Neural cell (in vitro differentiated cells): Measurements from ENCODE around the gene DNM2. TPM values are rescaled to one million over a fixed set of nuclear protein-coding genes. Genes with fewer than 3 reads are reported as not detected.
A peak's percentile ranks its signal among the peaks of the same experiment; 100 is the strongest.

Source experiments
- H2AFZ ChIP-seq: fragments of 200-600, 300-800 bp; sonication (generic), shearing (Covaris generic); 2 replicates; pipeline ENCODE4 v1.6.0; 2014; ENCODE audit warnings: low read depth, mild to moderate bottlenecking, antibody characterized with exemption, low read length, moderate library complexity
- H3F3A ChIP-seq: fragments of 200-600 bp; shearing (Covaris generic); 2 replicates; pipeline ENCODE4 v1.6.1; 2016; ENCODE audit warnings: mild to moderate bottlenecking, moderate library complexity, mixed read lengths, antibody characterized with exemption, low read length; ENCODE audit not compliant: insufficient read depth, poor library complexity, severe bottlenecking
- H3K27ac ChIP-seq: fragments of 200-600, 300-800 bp; sonication (generic), shearing (Covaris generic); 2 replicates; pipeline ENCODE4 v1.5.1; 2014; ENCODE audit warnings: mild to moderate bottlenecking, low read length, moderate library complexity
- H3K27me3 ChIP-seq: fragments of 300-800, 200-600 bp; sonication (generic), shearing (Covaris generic); 2 replicates; pipeline ENCODE4 v1.6.0; 2014; ENCODE audit warnings: mild to moderate bottlenecking, low read depth, low read length, moderate library complexity; ENCODE audit not compliant: insufficient read depth
- H3K36me3 ChIP-seq: fragments of 300-800, 200-600 bp; sonication (generic), shearing (Covaris generic); 2 replicates; pipeline ENCODE4 v1.5.1; 2014; ENCODE audit warnings: mild to moderate bottlenecking, antibody characterized with exemption, low read length, moderate library complexity; ENCODE audit not compliant: insufficient read depth
- H3K4me2 ChIP-seq: fragments of 300-800, 200-600 bp; sonication (generic), shearing (Covaris generic); 2 replicates; pipeline ENCODE4 v1.6.0; 2014; ENCODE audit warnings: mild to moderate bottlenecking, low read length
- H3K4me3 ChIP-seq: fragments of 300-800, 200-600 bp; sonication (generic), shearing (Covaris generic); 2 replicates; pipeline ENCODE4 v1.5.1; 2014; ENCODE audit warnings: mild to moderate bottlenecking, low read length, moderate library complexity
- H3K79me2 ChIP-seq: fragments of 200-600 bp; shearing (Covaris generic); replicated peaks from 2 replicates; pipeline ENCODE4 v1.6.0; 2014; ENCODE audit warnings: mild to moderate bottlenecking, low read length, moderate library complexity; ENCODE audit not compliant: insufficient read depth
- H3K9ac ChIP-seq: fragments of 300-800, 200-600 bp; sonication (generic), shearing (Covaris generic); 2 replicates; pipeline ENCODE4 v1.6.1; 2016; ENCODE audit warnings: mild to moderate bottlenecking, low read length, mixed read lengths
- H3K9me2 ChIP-seq: fragments of 200-600 bp; shearing (Covaris generic); 2 replicates; pipeline ENCODE4 v1.6.1; 2016; ENCODE audit warnings: mild to moderate bottlenecking, low read length, mixed read lengths; ENCODE audit not compliant: insufficient read depth
- H3K9me3 ChIP-seq: fragments of 200-600, 300-800 bp; sonication (generic), shearing (Covaris generic); 2 replicates; pipeline ENCODE4 v1.6.1; 2016; ENCODE audit warnings: mild to moderate bottlenecking, mixed run types, low read length, moderate library complexity, mixed read lengths
- H4K20me1 ChIP-seq: fragments of 200-600 bp; shearing (Covaris generic); 2 replicates; pipeline ENCODE4 v1.6.1; 2016; ENCODE audit warnings: mild to moderate bottlenecking, mixed run types; ENCODE audit not compliant: insufficient read depth
- EP300 ChIP-seq: fragments of 450-650 bp; conservative IDR thresholded peaks from 2 replicates; pipeline ENCODE4 v1.6.1; 2014; ENCODE audit warnings: antibody characterized with exemption, mild to moderate bottlenecking, moderate library complexity; ENCODE audit not compliant: poor library complexity, severe bottlenecking
- EZH2 ChIP-seq: fragments of 200-600, 300-800 bp; shearing (Covaris generic), sonication (generic); IDR thresholded peaks from 2 replicates; pipeline ENCODE4 v1.6.1; 2014; ENCODE audit warnings: antibody characterized with exemption, low read length, borderline replicate concordance, mild to moderate bottlenecking; ENCODE audit not compliant: insufficient read depth, poor library complexity, severe bottlenecking
- MXI1 ChIP-seq: fragments of 450-650 bp; conservative IDR thresholded peaks from 2 replicates; pipeline ENCODE4 v1.6.1; 2014; ENCODE audit warnings: antibody characterized with exemption, mild to moderate bottlenecking; ENCODE audit not compliant: poor library complexity, severe bottlenecking
- POLR2AphosphoS5 ChIP-seq: IDR thresholded peaks from 2 replicates; pipeline ENCODE4 v1.6.1; 2012
- RAD21 ChIP-seq: fragments of 450-650 bp; conservative IDR thresholded peaks from 2 replicates; pipeline ENCODE4 v1.6.1; 2014; ENCODE audit warnings: antibody characterized with exemption, mild to moderate bottlenecking, moderate library complexity
- SMC3 ChIP-seq: fragments of 450-650 bp; conservative IDR thresholded peaks from 2 replicates; pipeline ENCODE4 v1.6.1; 2014; ENCODE audit warnings: antibody characterized with exemption, mild to moderate bottlenecking, moderate library complexity; ENCODE audit not compliant: poor library complexity
- TAF1 ChIP-seq: IDR thresholded peaks from 2 replicates; pipeline ENCODE4 v1.6.1; 2012; ENCODE audit warnings: low read depth
- polyA plus RNA-seq: library from polyadenylated mRNA; depleted of rRNA; stranded (reverse); fragments of >200 nt; gene quantifications from 2 replicates; pipeline ENCODE4 v1.2.3, GENCODE V29; 2014
- TF ChIP-seq, protein P1 (sequence below): fragments of 450-650 bp; IDR thresholded peaks from 2 replicates; pipeline ENCODE4 v1.5.1; 2014; ENCODE audit warnings: antibody characterized with exemption, mild to moderate bottlenecking, moderate library complexity; ENCODE audit not compliant: poor library complexity, severe bottlenecking
- TF ChIP-seq, protein P2 (sequence below): IDR thresholded peaks from 2 replicates; pipeline ENCODE4 v1.6.1; 2012; ENCODE audit warnings: borderline replicate concordance

DNM2 gene
- polyA plus RNA-seq, 1 donor from 2014 or later = 31.4 TPM

DNA sequence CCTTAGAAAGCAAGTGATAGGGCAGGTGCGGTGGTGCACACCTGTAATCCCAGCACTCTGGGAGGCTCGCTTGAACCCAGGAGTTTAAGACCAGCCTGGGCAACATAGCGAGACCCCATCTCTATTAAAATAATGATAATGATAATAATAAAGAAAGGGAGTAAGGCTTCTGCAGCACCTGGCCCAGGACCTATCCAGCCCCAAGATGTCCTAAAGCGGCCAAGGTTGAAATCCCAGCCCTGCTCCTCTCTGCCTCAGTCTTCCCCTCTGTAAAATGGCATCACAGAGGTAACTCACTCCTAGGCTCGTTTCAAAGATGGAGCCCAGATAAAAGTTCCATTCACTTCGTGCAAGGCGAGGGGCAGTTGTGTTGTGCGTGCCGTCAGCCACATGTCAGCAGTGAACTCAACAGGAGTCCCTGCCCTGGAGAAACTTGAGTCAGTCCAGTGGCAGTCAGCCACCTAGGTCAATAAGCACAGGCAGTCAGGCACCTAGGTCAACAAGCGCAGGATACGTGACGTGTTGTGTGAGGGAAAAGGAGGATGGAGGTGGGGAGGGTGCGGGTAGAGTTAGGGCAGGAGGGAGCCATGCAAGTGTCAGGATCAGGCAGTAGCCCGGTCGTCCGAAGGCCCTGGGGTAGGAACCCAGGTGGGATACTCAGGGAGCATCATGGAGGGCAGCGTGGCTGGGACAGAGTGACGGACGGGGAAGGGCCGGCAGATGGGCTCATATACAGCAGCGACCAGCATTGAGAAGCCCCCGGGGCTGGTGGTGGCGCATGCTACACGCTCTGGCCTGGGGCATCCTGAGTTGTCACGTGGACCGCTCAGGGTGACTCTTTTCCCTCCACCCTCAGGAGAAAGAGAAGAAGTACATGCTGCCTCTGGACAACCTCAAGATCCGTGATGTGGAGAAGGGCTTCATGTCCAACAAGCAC lies 101.5 kb downstream of the DNM2 start:
- H3K79me2 ChIP-seq = no peaks in the 10 kb centered on the region
- H3K4me2 ChIP-seq = no peak overlapping the region
- H3K4me3 ChIP-seq = no peak overlapping the region
- no peaks in the 10 kb centered on the region for H3K27me3 ChIP-seq
- no peaks in the 10 kb centered on the region for H3K9me2 ChIP-seq
- H3K9me3 ChIP-seq = no peaks in the 10 kb centered on the region
- H3K27ac ChIP-seq = no peak overlapping the region
- H3F3A ChIP-seq = no peaks in the 10 kb centered on the region
- no peak for TF ChIP-seq SMC3
- TF ChIP-seq, protein P1, sequence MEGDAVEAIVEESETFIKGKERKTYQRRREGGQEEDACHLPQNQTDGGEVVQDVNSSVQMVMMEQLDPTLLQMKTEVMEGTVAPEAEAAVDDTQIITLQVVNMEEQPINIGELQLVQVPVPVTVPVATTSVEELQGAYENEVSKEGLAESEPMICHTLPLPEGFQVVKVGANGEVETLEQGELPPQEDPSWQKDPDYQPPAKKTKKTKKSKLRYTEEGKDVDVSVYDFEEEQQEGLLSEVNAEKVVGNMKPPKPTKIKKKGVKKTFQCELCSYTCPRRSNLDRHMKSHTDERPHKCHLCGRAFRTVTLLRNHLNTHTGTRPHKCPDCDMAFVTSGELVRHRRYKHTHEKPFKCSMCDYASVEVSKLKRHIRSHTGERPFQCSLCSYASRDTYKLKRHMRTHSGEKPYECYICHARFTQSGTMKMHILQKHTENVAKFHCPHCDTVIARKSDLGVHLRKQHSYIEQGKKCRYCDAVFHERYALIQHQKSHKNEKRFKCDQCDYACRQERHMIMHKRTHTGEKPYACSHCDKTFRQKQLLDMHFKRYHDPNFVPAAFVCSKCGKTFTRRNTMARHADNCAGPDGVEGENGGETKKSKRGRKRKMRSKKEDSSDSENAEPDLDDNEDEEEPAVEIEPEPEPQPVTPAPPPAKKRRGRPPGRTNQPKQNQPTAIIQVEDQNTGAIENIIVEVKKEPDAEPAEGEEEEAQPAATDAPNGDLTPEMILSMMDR = no peak
- no peak for TF ChIP-seq EZH2
- no peak for TF ChIP-seq EP300
- TF ChIP-seq RAD21 = no peak
- TF ChIP-seq POLR2AphosphoS5 = no peak
- TF ChIP-seq, protein P2, sequence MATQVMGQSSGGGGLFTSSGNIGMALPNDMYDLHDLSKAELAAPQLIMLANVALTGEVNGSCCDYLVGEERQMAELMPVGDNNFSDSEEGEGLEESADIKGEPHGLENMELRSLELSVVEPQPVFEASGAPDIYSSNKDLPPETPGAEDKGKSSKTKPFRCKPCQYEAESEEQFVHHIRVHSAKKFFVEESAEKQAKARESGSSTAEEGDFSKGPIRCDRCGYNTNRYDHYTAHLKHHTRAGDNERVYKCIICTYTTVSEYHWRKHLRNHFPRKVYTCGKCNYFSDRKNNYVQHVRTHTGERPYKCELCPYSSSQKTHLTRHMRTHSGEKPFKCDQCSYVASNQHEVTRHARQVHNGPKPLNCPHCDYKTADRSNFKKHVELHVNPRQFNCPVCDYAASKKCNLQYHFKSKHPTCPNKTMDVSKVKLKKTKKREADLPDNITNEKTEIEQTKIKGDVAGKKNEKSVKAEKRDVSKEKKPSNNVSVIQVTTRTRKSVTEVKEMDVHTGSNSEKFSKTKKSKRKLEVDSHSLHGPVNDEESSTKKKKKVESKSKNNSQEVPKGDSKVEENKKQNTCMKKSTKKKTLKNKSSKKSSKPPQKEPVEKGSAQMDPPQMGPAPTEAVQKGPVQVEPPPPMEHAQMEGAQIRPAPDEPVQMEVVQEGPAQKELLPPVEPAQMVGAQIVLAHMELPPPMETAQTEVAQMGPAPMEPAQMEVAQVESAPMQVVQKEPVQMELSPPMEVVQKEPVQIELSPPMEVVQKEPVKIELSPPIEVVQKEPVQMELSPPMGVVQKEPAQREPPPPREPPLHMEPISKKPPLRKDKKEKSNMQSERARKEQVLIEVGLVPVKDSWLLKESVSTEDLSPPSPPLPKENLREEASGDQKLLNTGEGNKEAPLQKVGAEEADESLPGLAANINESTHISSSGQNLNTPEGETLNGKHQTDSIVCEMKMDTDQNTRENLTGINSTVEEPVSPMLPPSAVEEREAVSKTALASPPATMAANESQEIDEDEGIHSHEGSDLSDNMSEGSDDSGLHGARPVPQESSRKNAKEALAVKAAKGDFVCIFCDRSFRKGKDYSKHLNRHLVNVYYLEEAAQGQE = no peak
- no peak for TF ChIP-seq TAF1
- TF ChIP-seq MXI1 = no peak
- peaks cover 4% of the 10 kb centered on the region for H3K36me3 ChIP-seq
- H2AFZ ChIP-seq = no peak overlapping the region
- no peaks in the 10 kb centered on the region for H4K20me1 ChIP-seq
- H3K9ac ChIP-seq = no peak overlapping the region

DNA sequence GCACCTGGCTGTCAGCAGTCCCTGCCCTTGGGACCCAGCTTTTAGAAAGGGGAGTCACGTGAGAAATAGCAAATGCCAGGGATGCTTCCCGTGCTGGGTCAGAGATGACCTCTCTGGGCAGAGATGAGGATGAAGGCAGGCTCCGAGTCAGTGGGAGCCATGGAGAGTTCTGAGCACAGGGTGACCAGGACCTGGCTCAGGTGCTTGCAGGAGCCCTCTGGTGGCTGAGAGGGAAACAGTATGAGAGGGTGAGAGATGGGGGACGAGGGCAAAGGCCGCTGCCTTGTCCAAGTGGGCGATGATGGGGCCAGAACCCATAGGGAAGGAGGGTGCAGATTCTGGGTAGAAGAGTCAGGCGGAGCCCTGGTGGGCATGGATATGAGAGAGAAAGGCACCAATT lies 102.3 kb downstream of the DNM2 start:
- H3F3A ChIP-seq = no peaks in the 10 kb centered on the region
- H3K27ac ChIP-seq = no peak overlapping the region
- no peaks in the 10 kb centered on the region for H3K9me3 ChIP-seq
- no peaks in the 10 kb centered on the region for H3K79me2 ChIP-seq
- no peak overlapping the region for H2AFZ ChIP-seq
- H3K9ac ChIP-seq = no peak overlapping the region
- no peaks in the 10 kb centered on the region for H3K27me3 ChIP-seq
- TF ChIP-seq EP300 (no peak), SMC3 (peak; percentile 19)
- TF ChIP-seq, protein P1 = peak; percentile 15
- H3K36me3 ChIP-seq = peaks cover 4% of the 10 kb centered on the region
- no peak overlapping the region for H3K4me2 ChIP-seq
- no peaks in the 10 kb centered on the region for H4K20me1 ChIP-seq
- H3K9me2 ChIP-seq = no peaks in the 10 kb centered on the region
- no peak overlapping the region for H3K4me3 ChIP-seq
